Epithelial cell of esophagus (primary cell): ENCODE results near the gene RAD51B.

Experiments used
- DNase-seq: peaks from one replicate; pipeline ENCODE4 v3.0.0; 2010; ENCODE audit warnings: low read depth
- H3K4me3 ChIP-seq: 2 replicates; pipeline ENCODE4 v1.5.1; 2011; ENCODE audit warnings: mild to moderate bottlenecking, low read length, control low read depth
- CTCF ChIP-seq: IDR thresholded peaks from 2 replicates; pipeline ENCODE4 v1.5.1; 2011; ENCODE audit warnings: low read depth, mild to moderate bottlenecking, low read length, control low read depth, inconsistent platforms; ENCODE audit not compliant: insufficient read depth; ENCODE audit errors: missing control alignments

RAD51B gene

GRCh38 chr14:68499451-68499850, 679.9 kb downstream of the RAD51B start:
- TF ChIP-seq CTCF: no peak
- no peak overlapping the region for H3K4me3 ChIP-seq
- DNase-seq: no peak

- H3K4me3 ChIP-seq: no peak overlapping the region
- no peak for TF ChIP-seq CTCF
- no peak for DNase-seq
Observed at GRCh38 chr14:68501171-68501570, 681.6 kb downstream of the RAD51B start.

- TF ChIP-seq CTCF: no peak
- DNase-seq: no peak
- no peak overlapping the region for H3K4me3 ChIP-seq
Observed at GRCh38 chr14:68501614-68502052, 682.1 kb downstream of the RAD51B start.

GRCh38 chr14:68502230-68502629, 682.7 kb downstream of the RAD51B start:
- no peak for DNase-seq
- no peak overlapping the region for H3K4me3 ChIP-seq
- no peak for TF ChIP-seq CTCF

GRCh38 chr14:68503186-68503825, 683.7 kb downstream of the RAD51B start:
- DNase-seq: no peak
- TF ChIP-seq CTCF: no peak
- H3K4me3 ChIP-seq: no peak overlapping the region

GRCh38 chr14:68504861-68505260, 685.3 kb downstream of the RAD51B start:
- no peak for TF ChIP-seq CTCF
- no peak for DNase-seq
- no peak overlapping the region for H3K4me3 ChIP-seq

GRCh38 chr14:68506021-68506644, 686.6 kb downstream of the RAD51B start:
- peak; percentile 81 for DNase-seq
- no peak for TF ChIP-seq CTCF

More at GRCh38 chr14:68506021-68506644, 686.6 kb downstream of the RAD51B start:
- no peak overlapping the region for H3K4me3 ChIP-seq
